OCI-LY1 (cell line): ENCODE results near the gene RGSL1.

Experiments used
- EZH2 ChIP-seq: fragments of 200-600 bp; sonication (generic), shearing (Covaris generic); IDR thresholded peaks from 2 replicates; pipeline ENCODE4 v1.8.0; 2017; ENCODE audit warnings: borderline replicate concordance, mixed run types, mild to moderate bottlenecking, antibody characterized with exemption, low read length, moderate library complexity, mixed read lengths
- TF ChIP-seq, protein P1 (sequence below): fragments of 200-600 bp; sonication (generic), shearing (Covaris generic); IDR thresholded peaks from 2 replicates; pipeline ENCODE4 v1.5.1; 2017; ENCODE audit warnings: mild to moderate bottlenecking, antibody characterized with exemption, low read length, moderate library complexity, mixed read lengths

DNA sequence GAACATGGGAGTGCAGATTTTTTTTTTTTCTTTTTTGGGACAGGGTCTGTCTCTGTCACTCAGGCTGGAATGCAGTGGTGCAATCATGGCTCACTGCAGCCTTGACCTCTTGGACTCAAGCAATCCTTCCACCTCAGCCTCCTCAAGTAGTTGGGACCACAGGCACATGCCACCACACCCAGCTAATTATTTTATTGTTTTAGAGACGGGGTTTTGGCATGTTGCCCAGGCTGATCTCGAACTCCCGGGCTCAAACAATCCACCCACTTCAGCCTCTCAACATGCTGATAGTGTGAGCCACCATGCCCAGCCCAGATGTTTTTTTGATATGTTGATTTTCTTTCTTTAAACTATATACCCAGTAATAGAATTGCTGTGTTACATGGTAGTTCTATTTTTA is 57.7 kb downstream of the RGSL1 start:
- TF ChIP-seq, protein P1, sequence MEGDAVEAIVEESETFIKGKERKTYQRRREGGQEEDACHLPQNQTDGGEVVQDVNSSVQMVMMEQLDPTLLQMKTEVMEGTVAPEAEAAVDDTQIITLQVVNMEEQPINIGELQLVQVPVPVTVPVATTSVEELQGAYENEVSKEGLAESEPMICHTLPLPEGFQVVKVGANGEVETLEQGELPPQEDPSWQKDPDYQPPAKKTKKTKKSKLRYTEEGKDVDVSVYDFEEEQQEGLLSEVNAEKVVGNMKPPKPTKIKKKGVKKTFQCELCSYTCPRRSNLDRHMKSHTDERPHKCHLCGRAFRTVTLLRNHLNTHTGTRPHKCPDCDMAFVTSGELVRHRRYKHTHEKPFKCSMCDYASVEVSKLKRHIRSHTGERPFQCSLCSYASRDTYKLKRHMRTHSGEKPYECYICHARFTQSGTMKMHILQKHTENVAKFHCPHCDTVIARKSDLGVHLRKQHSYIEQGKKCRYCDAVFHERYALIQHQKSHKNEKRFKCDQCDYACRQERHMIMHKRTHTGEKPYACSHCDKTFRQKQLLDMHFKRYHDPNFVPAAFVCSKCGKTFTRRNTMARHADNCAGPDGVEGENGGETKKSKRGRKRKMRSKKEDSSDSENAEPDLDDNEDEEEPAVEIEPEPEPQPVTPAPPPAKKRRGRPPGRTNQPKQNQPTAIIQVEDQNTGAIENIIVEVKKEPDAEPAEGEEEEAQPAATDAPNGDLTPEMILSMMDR: no peak
- TF ChIP-seq EZH2: no peak
